Nephron (organoid): ENCODE measurements around the gene TNFRSF1B.

ENCODE experiments used
- H3K27ac Mint-ChIP-seq, 3 experiments: 2 replicates each; pipeline ENCODE4 v1.8.0; 2020; ENCODE audit warnings: mixed read lengths in 3 of 3, mild to moderate bottlenecking in 2 of 3, moderate library complexity in 1 of 3
- H3K27me3 Mint-ChIP-seq: 2 replicates; pipeline ENCODE4 v1.8.0; 2021; ENCODE audit warnings: low read depth, mild to moderate bottlenecking, moderate library complexity, mixed read lengths
- H3K36me3 Mint-ChIP-seq: 2 replicates; pipeline ENCODE4 v1.8.0; 2020; ENCODE audit warnings: low read depth, mixed read lengths
- H3K4me1 Mint-ChIP-seq: 2 replicates; pipeline ENCODE4 v1.8.0; 2020; ENCODE audit warnings: mixed read lengths
- H3K4me3 Mint-ChIP-seq, 3 experiments: 2 replicates each; pipeline ENCODE4 v1.8.0; 2020; ENCODE audit warnings: mild to moderate bottlenecking in 3 of 3, mixed read lengths in 3 of 3, moderate library complexity in 2 of 3
- H3K9me3 Mint-ChIP-seq: 2 replicates; pipeline ENCODE4 v1.8.0; 2020; ENCODE audit warnings: mixed read lengths
- CTCF ChIP-seq, 3 experiments: fragments of 200-600 bp; sonication (generic); IDR thresholded peaks; one replicate each; pipeline ENCODE4 v1.5.0; 2021; ENCODE audit warnings: antibody characterized with exemption in 3 of 3; ENCODE audit not compliant: unreplicated experiment in 3 of 3

The TNFRSF1B gene

GRCh38 chr1:12202190-12202497 lies 35.4 kb downstream of the TNFRSF1B start:
- no peaks in the 10 kb centered on the region for H3K9me3 Mint-ChIP-seq
- no peak for TF ChIP-seq CTCF (IDR thresholded peaks at IDR 0.05; ENCODE audit: unreplicated experiment in 3 of 3)
- H3K36me3 Mint-ChIP-seq: no peaks in the 10 kb centered on the region

GRCh38 chr1:12202577-12202976 lies 35.8 kb downstream of the TNFRSF1B start:
- no peak overlapping the region for H3K4me3 Mint-ChIP-seq
- no peaks in the 10 kb centered on the region for H3K36me3 Mint-ChIP-seq
- peaks cover 7% of the 10 kb centered on the region for H3K4me1 Mint-ChIP-seq
- no peak for TF ChIP-seq CTCF (IDR thresholded peaks at IDR 0.05; ENCODE audit: unreplicated experiment in 3 of 3)
- no peak overlapping the region for H3K27ac Mint-ChIP-seq
- H3K27me3 Mint-ChIP-seq: peaks cover 7% of the 10 kb centered on the region
- H3K9me3 Mint-ChIP-seq: no peaks in the 10 kb centered on the region

More at GRCh38 chr1:12202190-12202497, 35.4 kb downstream of the TNFRSF1B start:
- Mint-ChIP-seq H3K4me1 (peaks cover 7% of the 10 kb centered on the region), H3K27ac (no peak overlapping the region), H3K4me3 (no peak overlapping the region), H3K27me3 (peaks cover 7% of the 10 kb centered on the region)

GRCh38 chr1:12203216-12204007 lies 36.6 kb downstream of the TNFRSF1B start:
- Mint-ChIP-seq H3K27me3 (peaks cover 7% of the 10 kb centered on the region), H3K4me3 (no peak overlapping the region)

GRCh38 chr1:12204140-12204539 lies 37.3 kb downstream of the TNFRSF1B start:
- Mint-ChIP-seq H3K27me3 (peaks cover 7% of the 10 kb centered on the region), H3K4me3 (no peak overlapping the region), H3K36me3 (no peaks in the 10 kb centered on the region), H3K4me1 (peaks cover 17% of the 10 kb centered on the region), H3K27ac (no peak overlapping the region), H3K9me3 (no peaks in the 10 kb centered on the region)
- TF ChIP-seq CTCF (IDR thresholded peaks at IDR 0.05; ENCODE audit: unreplicated experiment in 3 of 3): no peak

More at GRCh38 chr1:12203216-12204007, 36.6 kb downstream of the TNFRSF1B start:
- H3K4me1 Mint-ChIP-seq: peaks cover 10% of the 10 kb centered on the region
- no peak overlapping the region for H3K27ac Mint-ChIP-seq
- TF ChIP-seq CTCF (IDR thresholded peaks at IDR 0.05; ENCODE audit: unreplicated experiment in 3 of 3): no peak
- H3K36me3 Mint-ChIP-seq: no peaks in the 10 kb centered on the region
- H3K9me3 Mint-ChIP-seq: no peaks in the 10 kb centered on the region

- TF ChIP-seq CTCF (IDR thresholded peaks at IDR 0.05; ENCODE audit: unreplicated experiment in 3 of 3): no peak
- H3K36me3 Mint-ChIP-seq: no peaks in the 10 kb centered on the region
- peaks cover 3% of the 10 kb centered on the region for H3K27me3 Mint-ChIP-seq
- no peaks in the 10 kb centered on the region for H3K9me3 Mint-ChIP-seq
- peaks cover 13% of the 10 kb centered on the region for H3K4me1 Mint-ChIP-seq
- H3K27ac Mint-ChIP-seq: no peak overlapping the region
- no peak overlapping the region for H3K4me3 Mint-ChIP-seq
Observed at GRCh38 chr1:12204754-12205658, 38.2 kb downstream of the TNFRSF1B start.
